ENCODE data around the gene KRTAP10-9.

DNA sequence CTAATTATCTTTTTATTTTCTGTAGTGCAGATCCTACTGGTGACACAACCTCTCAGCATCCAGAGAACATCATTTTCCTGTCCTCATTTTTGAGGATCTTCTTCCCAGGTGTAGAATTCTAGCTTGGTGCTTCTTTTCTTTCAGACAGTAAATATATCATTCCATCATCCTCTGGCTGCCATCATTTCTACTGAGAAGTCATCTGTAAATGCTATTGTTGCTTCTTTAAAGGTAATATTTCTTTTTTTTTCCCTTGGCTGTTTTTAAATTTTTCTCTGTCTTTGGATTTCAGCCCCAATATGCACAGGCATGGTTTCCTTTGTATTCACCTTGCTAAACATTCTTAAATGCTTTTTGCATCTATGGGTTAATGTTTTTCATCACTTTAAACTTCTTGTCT, 3.3 kb upstream of the KRTAP10-9 start:
- TF ChIP-seq, protein P1, sequence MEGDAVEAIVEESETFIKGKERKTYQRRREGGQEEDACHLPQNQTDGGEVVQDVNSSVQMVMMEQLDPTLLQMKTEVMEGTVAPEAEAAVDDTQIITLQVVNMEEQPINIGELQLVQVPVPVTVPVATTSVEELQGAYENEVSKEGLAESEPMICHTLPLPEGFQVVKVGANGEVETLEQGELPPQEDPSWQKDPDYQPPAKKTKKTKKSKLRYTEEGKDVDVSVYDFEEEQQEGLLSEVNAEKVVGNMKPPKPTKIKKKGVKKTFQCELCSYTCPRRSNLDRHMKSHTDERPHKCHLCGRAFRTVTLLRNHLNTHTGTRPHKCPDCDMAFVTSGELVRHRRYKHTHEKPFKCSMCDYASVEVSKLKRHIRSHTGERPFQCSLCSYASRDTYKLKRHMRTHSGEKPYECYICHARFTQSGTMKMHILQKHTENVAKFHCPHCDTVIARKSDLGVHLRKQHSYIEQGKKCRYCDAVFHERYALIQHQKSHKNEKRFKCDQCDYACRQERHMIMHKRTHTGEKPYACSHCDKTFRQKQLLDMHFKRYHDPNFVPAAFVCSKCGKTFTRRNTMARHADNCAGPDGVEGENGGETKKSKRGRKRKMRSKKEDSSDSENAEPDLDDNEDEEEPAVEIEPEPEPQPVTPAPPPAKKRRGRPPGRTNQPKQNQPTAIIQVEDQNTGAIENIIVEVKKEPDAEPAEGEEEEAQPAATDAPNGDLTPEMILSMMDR (IDR thresholded peaks at IDR 0.05; ENCODE audit: control extremely low read depth in 1 of 3, insufficient read depth in 1 of 3, low read depth in 1 of 3, low read length in 3 of 3): no peak
- TF ChIP-seq YY1 (IDR thresholded peaks at IDR 0.05; ENCODE audit: low read depth, low read length): no peak
- TF ChIP-seq POLR2AphosphoS5 (IDR thresholded peaks at IDR 0.05; ENCODE audit: low read depth, low read length): no peak
- TF ChIP-seq, protein P2, sequence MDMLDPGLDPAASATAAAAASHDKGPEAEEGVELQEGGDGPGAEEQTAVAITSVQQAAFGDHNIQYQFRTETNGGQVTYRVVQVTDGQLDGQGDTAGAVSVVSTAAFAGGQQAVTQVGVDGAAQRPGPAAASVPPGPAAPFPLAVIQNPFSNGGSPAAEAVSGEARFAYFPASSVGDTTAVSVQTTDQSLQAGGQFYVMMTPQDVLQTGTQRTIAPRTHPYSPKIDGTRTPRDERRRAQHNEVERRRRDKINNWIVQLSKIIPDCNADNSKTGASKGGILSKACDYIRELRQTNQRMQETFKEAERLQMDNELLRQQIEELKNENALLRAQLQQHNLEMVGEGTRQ (IDR thresholded peaks at IDR 0.05; ENCODE audit: low read length): no peak
- no peak for TF ChIP-seq CBX5 (IDR thresholded peaks at IDR 0.05; ENCODE audit: low read depth, low read length)
- no peak for TF ChIP-seq JUND (IDR thresholded peaks at IDR 0.05; ENCODE audit: low read length)
- TF ChIP-seq EZH2 (IDR thresholded peaks at IDR 0.05; ENCODE audit: low read depth, low read length, severe bottlenecking): no peak
- no peak for TF ChIP-seq KDM5A (IDR thresholded peaks at IDR 0.05; ENCODE audit: low read length)
- TF ChIP-seq, protein P3, sequence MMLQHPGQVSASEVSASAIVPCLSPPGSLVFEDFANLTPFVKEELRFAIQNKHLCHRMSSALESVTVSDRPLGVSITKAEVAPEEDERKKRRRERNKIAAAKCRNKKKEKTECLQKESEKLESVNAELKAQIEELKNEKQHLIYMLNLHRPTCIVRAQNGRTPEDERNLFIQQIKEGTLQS (IDR thresholded peaks at IDR 0.05; ENCODE audit: insufficient read depth, low read depth, low read length): no peak
- TF ChIP-seq, protein P4, sequence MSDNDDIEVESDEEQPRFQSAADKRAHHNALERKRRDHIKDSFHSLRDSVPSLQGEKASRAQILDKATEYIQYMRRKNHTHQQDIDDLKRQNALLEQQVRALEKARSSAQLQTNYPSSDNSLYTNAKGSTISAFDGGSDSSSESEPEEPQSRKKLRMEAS (IDR thresholded peaks at IDR 0.05): no peak

Measured in H1 (cell line).